HL-60/S4 treated with retinoic acid at 250 ng/mL for 4 days and 3 days (cell line): ENCODE measurements around the gene PCDHGB5.
"Not testable (repeated sequence)": the region's sequence is repeated elsewhere in the genome, so short reads cannot be mapped to it uniquely, and the experiment has no call there.

Experiments used
- in situ Hi-C: fragments of 300-500 bp; cut with MboI; formaldehyde crosslinking; loops from 2 replicates; pipeline ENCODE4 v1.7.0; 2022; ENCODE audit warnings: low sequenced_read_pairs

PCDHGB5 gene

GRCh38 chr5:141375444-141376155, 22.1 kb upstream of the PCDHGB5 start:
- in situ Hi-C loops = not testable (repeated sequence)

- in situ Hi-C loops = no loop called here
Measured at GRCh38 chr5:141382469-141383294, 15.1 kb upstream of the PCDHGB5 start, which contains the start of gene PCDHGA7. Gene PCDHGA7, plus strand, starts transcription at chr5:141382742. Its CDS starts 158 bp downstream, at chr5:141382900.

- in situ Hi-C loops = no loop called here
Measured at GRCh38 chr5:141383345-141383744, 14.4 kb upstream of the PCDHGB5 start.

GRCh38 chr5:141384471-141385267, 13.1 kb upstream of the PCDHGB5 start:
- in situ Hi-C loops = no loop called here

GRCh38 chr5:141387557-141388311, 10.0 kb upstream of the PCDHGB5 start, which contains the start of gene PCDHGB4:
Gene PCDHGB4, plus strand, starts transcription at chr5:141387698. Its CDS starts 187 bp downstream, at chr5:141387885.
- in situ Hi-C loops = not testable (repeated sequence)

- in situ Hi-C loops = no loop called here
Measured at GRCh38 chr5:141388661-141389060, 9.1 kb upstream of the PCDHGB5 start.

GRCh38 chr5:141389153-141390042, 8.3 kb upstream of the PCDHGB5 start:
- in situ Hi-C loops = no loop called here

GRCh38 chr5:141392429-141393198, 5.1 kb upstream of the PCDHGB5 start, which contains the start of gene PCDHGA8:
Gene PCDHGA8, plus strand, starts transcription at chr5:141392633. Its CDS starts 181 bp downstream, at chr5:141392814.
- in situ Hi-C loops = no loop called here

GRCh38 chr5:141393267-141393666, 4.5 kb upstream of the PCDHGB5 start:
- in situ Hi-C loops = no loop called here

GRCh38 chr5:141394401-141395187, 3.2 kb upstream of the PCDHGB5 start:
- in situ Hi-C loops = not testable (repeated sequence)

- in situ Hi-C loops = no loop called here
Measured at GRCh38 chr5:141398608-141399007, 861 bp downstream of the PCDHGB5 start.

GRCh38 chr5:141399555-141400258, 2.0 kb downstream of the PCDHGB5 start:
- in situ Hi-C loops = no loop called here

GRCh38 chr5:141402553-141403243, 5.0 kb downstream of the PCDHGB5 start, which contains the start of gene PCDHGA9:
Gene PCDHGA9, plus strand, starts transcription at chr5:141402778. Its CDS starts 175 bp downstream, at chr5:141402953.
- in situ Hi-C loops = no loop called here

- in situ Hi-C loops = no loop called here
Measured at GRCh38 chr5:141403387-141403786, 5.6 kb downstream of the PCDHGB5 start.

- in situ Hi-C loops = not testable (repeated sequence)
Measured at GRCh38 chr5:141407790-141408505, 10.2 kb downstream of the PCDHGB5 start, which contains the start of gene PCDHGB6. Gene PCDHGB6, plus strand, starts transcription at chr5:141408021. Its CDS starts 182 bp downstream, at chr5:141408203.
